HepG2 (cell line): ENCODE results near the gene ENKUR.

Source experiments
- ELF4 ChIP-seq: sonication (generic); formaldehyde crosslinking; IDR thresholded peaks from 2 replicates; pipeline ENCODE4 v1.5.0; 2020; ENCODE audit warnings: missing genetic modification reagents, mild to moderate bottlenecking, moderate library complexity, borderline replicate concordance
- JUN ChIP-seq: sonication (generic); formaldehyde crosslinking; IDR thresholded peaks from 2 replicates; pipeline ENCODE4 v1.4.0; 2020; ENCODE audit warnings: mild to moderate bottlenecking, missing genetic modification reagents
- MXI1 ChIP-seq: IDR thresholded peaks from 3 replicates; pipeline ENCODE4 v1.6.1; 2012; ENCODE audit warnings: low read depth, low read length, inconsistent platforms, borderline replicate concordance
- PHF8 ChIP-seq: sonication (generic); formaldehyde crosslinking; IDR thresholded peaks from 2 replicates; pipeline ENCODE4 v1.5.0; 2020; ENCODE audit warnings: missing genetic modification reagents
- TAF1 ChIP-seq: sonication (generic); formaldehyde crosslinking; IDR thresholded peaks from 2 replicates; pipeline ENCODE4 v1.4.0; 2020; ENCODE audit warnings: missing genetic modification reagents
- TP53 ChIP-seq: sonication (generic); formaldehyde crosslinking; conservative IDR thresholded peaks from 2 replicates; pipeline ENCODE4 v1.4.0; 2020; ENCODE audit warnings: missing genetic modification reagents
- ZNF496 ChIP-seq: sonication (generic); formaldehyde crosslinking; IDR thresholded peaks from 2 replicates; pipeline ENCODE4 v1.8.1; 2023; ENCODE audit warnings: mild to moderate bottlenecking, moderate library complexity, missing genetic modification reagents; ENCODE audit not compliant: insufficient replicate concordance
- TF ChIP-seq, protein P1 (sequence below): sonication (generic); formaldehyde crosslinking; IDR thresholded peaks from 2 replicates; pipeline ENCODE4 v1.5.0; 2020; ENCODE audit warnings: mild to moderate bottlenecking, missing genetic modification reagents, moderate library complexity
- TF ChIP-seq, protein P2 (sequence below): sonication (generic); formaldehyde crosslinking; IDR thresholded peaks from 2 replicates; pipeline ENCODE4 v1.4.0; 2020; ENCODE audit warnings: missing genetic modification reagents
- TF ChIP-seq, protein P3 (sequence below): sonication (generic); formaldehyde crosslinking; IDR thresholded peaks from 2 replicates; pipeline ENCODE4 v1.8.0; 2022; ENCODE audit warnings: mild to moderate bottlenecking, missing genetic modification reagents; ENCODE audit not compliant: insufficient replicate concordance

DNA sequence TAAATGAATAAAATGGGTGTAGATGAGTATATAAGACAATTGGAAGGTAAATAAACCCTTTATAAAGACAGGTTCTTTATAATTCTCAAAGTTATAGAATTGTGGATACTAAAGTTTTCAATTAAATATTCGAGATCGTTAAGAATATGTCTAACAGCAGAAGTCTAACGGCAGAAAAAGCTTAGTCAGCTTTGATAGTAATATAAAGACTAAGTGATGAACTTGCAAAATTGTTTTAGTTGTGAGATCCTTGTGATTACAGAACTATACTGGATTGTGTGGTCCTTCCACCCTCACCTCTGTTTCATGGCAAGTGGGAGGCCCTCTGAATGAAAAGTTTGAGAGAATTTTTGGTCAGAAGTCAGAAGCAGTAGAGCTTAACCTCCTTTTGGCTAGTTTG, 2.7 kb upstream of the ENKUR start:
- no peak for TF ChIP-seq ZNF496
- TF ChIP-seq TP53 (CRISPR knock-in tag) = no peak
- TF ChIP-seq, protein P1, sequence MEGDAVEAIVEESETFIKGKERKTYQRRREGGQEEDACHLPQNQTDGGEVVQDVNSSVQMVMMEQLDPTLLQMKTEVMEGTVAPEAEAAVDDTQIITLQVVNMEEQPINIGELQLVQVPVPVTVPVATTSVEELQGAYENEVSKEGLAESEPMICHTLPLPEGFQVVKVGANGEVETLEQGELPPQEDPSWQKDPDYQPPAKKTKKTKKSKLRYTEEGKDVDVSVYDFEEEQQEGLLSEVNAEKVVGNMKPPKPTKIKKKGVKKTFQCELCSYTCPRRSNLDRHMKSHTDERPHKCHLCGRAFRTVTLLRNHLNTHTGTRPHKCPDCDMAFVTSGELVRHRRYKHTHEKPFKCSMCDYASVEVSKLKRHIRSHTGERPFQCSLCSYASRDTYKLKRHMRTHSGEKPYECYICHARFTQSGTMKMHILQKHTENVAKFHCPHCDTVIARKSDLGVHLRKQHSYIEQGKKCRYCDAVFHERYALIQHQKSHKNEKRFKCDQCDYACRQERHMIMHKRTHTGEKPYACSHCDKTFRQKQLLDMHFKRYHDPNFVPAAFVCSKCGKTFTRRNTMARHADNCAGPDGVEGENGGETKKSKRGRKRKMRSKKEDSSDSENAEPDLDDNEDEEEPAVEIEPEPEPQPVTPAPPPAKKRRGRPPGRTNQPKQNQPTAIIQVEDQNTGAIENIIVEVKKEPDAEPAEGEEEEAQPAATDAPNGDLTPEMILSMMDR (CRISPR knock-in tag) = no peak
- TF ChIP-seq TAF1 (CRISPR knock-in tag) = no peak
- TF ChIP-seq ELF4 (CRISPR knock-in tag) = no peak
- TF ChIP-seq PHF8 (CRISPR knock-in tag) = no peak
- TF ChIP-seq, protein P2, sequence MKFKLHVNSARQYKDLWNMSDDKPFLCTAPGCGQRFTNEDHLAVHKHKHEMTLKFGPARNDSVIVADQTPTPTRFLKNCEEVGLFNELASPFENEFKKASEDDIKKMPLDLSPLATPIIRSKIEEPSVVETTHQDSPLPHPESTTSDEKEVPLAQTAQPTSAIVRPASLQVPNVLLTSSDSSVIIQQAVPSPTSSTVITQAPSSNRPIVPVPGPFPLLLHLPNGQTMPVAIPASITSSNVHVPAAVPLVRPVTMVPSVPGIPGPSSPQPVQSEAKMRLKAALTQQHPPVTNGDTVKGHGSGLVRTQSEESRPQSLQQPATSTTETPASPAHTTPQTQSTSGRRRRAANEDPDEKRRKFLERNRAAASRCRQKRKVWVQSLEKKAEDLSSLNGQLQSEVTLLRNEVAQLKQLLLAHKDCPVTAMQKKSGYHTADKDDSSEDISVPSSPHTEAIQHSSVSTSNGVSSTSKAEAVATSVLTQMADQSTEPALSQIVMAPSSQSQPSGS (CRISPR knock-in tag) = no peak
- TF ChIP-seq, protein P3, sequence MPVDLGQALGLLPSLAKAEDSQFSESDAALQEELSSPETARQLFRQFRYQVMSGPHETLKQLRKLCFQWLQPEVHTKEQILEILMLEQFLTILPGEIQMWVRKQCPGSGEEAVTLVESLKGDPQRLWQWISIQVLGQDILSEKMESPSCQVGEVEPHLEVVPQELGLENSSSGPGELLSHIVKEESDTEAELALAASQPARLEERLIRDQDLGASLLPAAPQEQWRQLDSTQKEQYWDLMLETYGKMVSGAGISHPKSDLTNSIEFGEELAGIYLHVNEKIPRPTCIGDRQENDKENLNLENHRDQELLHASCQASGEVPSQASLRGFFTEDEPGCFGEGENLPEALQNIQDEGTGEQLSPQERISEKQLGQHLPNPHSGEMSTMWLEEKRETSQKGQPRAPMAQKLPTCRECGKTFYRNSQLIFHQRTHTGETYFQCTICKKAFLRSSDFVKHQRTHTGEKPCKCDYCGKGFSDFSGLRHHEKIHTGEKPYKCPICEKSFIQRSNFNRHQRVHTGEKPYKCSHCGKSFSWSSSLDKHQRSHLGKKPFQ (CRISPR knock-in tag) = no peak
- no peak for TF ChIP-seq MXI1
- TF ChIP-seq JUN (CRISPR knock-in tag) = no peak
